NCI-H748 (cell line): ENCODE data around the gene UBXN4.
"Not testable (repeated sequence)": the region's sequence is repeated elsewhere in the genome, so short reads cannot be mapped to it uniquely, and the experiment has no call there.

ENCODE experiments used
- DNase-seq: peaks from one replicate; lab custom pipeline; 2025; ENCODE audit not compliant: unreplicated experiment; lab: John Stamatoyannopoulos, UW

Gene UBXN4

DNA sequence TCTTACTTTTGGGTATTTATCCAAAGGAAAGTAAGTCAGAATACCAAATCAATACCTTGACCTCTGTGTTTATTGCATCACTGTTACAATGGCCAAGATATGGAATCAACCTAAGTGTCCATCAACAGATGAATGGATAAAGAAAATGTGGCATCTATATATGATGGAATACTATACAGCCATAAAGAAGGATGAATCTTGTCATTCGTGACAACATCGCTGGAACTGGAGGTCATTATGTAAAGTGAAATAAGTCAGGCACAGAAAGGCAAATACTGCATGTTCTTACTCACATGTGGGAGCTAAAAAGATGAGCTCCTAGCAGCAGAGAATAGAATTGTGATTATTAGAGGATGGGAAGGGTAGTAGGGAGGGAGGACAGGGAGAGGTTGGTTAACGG lies 60.7 kb downstream of the UBXN4 start:
- DNase-seq: no peak

DNA sequence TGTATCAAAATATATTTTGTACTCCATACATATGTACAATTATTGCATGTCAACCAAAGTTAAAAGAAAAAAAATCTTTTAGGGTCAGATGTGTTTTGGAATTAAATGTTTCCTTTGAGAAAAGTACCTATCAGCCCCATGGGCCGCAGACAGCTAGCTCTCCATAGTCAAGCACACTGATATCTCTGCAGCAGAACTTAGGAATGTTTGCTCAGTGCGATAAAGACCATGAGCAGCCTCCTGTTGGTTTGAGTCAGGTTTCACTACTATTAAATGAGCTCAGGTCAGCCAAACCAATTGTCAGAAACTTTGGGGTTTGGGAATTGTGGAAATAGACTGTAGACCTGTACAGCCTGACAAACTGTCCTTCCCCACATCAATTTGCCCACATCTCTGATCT lies 61.6 kb downstream of the UBXN4 start:
- DNase-seq: no peak

DNA sequence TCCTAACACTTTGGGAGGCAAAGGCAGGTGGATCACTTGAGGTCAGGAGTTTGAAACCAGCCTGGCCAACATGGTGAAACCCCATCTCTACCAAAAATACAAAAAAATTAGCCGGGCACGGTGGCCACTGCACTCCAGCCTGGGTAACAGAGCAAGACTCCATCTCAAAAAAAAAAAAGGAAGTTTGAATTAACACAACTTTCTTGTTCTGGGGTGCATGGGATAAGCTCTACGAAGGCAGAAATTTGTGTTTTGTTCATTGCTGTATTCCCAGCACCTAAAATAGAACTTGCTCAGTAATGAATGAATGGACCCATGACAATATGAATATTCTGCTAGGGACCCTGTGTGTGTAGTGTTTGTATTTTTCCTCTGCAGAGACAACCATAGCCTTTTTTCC lies 66.2 kb downstream of the UBXN4 start:
- not testable (repeated sequence) for DNase-seq

DNA sequence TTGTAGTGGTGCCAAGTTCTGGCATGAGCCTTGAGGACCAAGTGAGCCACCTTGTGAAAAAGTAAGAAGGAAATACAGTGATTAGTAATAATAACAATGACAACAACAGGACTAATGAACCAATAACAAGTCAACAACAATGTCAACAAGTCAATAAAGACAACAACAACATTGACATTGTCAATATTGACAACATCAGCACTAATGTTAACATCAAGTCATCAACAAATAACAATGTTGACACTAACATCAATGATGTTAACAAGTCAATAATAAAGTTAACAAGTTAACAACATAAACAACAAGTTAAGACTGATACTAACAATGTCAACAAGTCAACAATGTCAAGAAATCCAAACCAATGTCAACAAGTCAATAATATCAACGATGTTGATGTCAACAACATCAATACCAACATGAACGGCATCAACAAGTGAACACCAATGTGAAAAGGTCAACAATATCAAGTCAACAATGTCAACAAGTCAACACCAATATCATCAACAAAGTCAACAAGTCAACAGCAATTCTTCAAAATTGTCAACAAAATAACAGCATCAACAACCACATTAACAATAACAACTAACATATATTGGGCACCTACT lies 71.4 kb downstream of the UBXN4 start:
- no peak for DNase-seq

DNA sequence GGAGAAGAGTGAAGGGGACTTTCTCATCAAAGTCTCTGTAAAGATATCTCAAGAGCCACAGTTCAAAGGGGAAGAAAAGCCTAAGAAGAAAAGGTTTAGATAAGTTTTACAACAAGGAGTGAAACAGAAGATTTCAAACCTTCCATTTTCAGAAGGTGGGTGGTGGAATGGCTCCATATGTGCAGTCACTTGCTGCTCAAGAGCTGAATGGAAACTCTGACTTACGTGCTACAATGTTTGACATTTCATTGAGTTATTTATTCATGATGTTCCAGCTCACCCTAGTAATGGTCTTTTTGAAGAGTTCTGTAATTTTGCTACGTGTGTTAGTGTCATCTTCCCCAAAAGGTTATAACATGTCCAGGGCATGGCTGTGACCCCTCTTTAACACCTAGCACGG lies 73.6 kb downstream of the UBXN4 start:
- no peak for DNase-seq

DNA sequence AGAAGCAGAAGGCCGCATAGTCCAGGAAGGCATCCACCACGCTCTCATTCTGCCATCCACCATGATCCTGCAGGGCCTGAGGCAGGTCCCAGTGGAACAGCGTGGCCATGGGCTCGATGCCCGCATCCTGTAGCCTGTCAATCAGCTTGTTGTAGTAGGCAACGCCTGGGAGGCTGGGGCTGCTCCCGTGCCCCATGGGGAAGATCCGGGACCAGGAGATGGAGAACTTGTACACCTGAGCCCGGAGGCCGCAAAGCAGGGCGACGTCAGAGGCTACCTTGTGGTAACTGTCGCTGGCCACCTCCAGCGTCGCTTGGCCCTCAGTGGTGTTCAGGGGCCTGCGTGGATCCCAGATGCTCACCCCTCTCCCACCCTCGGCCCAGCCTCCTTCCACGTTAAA lies 75.8 kb downstream of the UBXN4 start:
- no peak for DNase-seq

DNA sequence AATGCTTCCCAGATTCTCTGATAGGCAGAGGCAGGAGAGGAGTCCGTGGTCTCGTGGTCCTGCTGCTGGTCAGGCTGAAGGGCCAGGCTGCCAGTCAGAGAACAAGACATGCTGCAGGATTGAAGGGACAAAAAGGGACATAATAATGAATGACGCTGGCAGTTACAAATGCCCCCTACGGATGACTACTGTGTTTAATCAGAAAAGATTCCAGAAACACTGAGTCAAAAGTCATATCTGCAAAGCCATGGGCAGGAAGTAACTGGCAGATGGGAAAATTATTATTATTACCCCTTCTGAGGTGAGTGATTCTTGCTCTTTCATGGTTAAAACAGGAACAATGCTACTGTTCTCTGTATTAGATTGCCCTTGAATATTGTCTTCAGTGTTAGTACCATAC lies 76.3 kb downstream of the UBXN4 start:
- no peak for DNase-seq

DNA sequence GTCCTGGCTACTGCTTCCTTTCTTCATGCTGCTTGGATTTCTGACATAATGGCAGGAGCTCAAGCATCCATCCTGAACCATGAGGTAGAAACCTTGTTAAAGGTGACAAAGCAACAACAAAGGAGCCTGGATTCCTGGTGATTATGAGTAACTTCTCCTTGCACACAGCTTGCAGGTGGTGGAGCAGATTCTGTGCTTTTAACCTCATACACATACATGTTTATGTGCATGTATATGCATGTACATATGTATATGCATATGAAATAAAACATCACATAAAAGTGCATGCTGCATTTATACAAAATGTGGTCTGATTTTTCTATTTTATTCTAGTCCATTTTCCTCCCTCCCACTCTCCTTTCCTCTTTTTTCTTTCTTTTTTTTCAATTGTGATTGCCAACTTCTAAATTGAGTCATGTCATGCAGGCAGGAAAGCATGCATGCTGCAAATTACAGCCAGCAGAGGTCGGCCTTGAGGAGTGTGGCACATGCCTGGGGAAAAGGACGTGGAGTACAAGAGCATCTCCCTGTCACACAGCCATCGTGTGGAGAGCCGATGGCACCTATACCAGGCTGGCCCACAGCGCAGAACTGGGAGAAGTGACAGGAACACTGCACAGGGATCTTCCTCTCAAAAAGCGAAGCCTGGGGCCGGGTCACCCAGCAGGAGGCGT lies 77.4 kb downstream of the UBXN4 start:
- peak; percentile 15 for DNase-seq

DNA sequence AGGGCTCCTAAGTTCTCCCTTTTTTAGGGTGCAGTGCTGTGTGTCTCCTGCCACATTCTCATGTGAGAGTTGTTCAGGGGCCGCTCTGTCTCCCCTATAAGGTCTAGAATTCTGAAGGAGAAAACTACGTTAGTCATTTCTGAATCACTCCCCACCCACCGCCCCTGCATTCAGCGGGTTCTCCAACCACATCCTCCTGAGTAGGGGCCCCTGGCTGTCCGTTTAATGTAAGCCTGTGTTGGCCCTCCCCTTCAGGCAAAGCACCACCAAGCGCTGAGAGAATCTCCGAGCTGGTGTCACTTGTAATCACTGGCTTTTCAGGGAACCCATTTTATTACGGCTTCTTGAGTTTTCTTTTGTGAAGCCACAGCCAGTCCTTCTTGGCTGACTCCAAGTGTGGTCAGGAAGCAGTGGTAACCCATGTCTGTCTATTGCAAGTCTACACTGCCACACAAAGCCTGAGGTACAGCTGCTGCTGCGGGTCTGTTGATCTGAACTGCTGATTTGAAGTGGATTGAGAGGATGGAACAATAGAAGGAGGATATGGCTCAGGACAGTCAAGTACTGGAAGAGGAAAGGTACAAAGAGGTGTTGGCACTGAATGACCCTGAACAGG lies 78.5 kb downstream of the UBXN4 start:
- DNase-seq: peak; percentile 2

DNA sequence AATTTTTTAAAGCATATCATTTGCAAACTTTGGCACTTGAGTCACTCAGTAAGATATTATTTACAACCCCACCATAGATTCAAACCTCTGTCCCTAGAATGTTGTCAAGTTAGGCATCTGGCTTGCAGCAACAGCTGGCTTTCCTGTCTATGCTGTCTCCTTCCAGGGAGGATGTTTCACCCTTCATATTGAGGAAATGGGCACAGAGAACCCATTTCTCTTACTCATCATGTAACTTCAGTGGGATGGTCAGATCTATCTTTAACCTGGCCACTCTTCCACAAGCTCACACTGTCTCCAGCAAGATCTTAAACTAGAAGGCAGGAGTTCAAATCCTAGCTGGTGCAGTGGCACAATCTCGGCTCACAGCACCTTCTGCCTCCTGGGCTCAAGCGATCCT lies 79.5 kb downstream of the UBXN4 start:
- DNase-seq: no peak

DNA sequence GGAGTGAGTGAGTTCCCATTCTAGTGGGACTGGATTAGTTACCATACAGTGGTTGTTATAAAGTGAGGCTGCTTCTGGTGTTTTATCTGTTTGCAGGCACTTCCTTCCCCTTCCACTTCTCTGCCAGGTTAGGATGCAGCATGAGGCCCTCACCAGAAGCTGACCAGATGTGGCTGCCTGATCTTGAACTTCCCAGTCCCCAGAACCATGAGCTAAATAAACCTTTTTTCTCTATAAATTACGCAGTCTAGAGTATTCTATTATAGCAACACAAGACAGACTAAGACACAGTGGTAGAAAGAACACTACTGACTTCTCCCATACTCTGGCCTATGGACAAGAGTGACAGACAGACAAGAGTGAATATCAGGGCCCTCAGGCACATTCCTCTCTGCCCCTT lies 81.2 kb downstream of the UBXN4 start:
- no peak for DNase-seq

DNA sequence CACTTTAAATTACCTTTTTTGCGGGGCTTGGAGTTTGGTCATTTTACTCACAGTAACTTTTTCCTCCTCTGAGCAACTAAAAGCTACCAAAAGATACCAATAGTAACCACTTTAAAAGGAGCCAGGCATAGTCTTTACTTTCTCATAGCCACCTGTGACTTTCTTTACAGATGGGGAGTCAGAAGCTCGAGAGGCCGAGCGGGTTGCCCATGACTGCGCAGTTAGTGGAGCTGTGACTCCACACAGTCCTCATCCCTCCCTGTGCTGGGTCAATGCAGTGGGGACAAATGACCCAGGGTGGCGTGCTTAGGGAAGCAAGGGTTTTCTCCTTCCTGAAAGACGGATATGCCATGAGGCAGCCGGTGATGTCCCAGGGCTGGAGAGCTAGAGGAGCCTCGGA lies 83.5 kb downstream of the UBXN4 start:
- no peak for DNase-seq

DNA sequence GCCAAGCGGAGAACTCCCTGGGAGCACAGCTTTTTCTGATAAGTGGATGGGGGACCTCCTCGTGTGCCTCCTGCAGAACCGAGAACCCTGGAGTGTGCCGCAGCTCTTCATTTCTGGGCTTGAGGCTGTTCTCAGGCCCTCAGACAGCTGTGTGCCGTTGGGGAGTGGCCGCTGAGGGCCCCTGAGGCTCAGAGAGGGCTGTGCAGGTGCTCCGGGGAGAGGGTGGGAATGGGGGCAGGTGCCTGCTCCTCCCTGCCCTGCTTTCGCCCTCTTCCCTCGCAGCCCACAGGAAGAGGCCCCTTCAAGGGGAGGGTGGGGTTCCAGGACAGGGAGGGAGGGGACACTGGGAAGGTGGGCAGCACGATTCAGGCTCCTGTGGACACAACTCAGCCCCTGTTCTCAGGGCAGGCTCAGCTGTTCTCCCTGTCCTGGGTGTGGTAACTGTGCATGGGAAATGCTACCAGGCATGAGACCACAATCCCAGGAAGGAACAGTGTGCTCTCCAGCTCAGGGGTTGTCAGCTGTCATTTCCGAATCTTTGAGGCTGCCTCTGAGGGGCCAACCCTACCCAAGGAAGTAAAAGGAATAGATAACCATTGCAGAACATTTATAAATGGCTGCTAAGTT lies 84.0 kb downstream of the UBXN4 start:
- DNase-seq: peak; percentile 42

DNA sequence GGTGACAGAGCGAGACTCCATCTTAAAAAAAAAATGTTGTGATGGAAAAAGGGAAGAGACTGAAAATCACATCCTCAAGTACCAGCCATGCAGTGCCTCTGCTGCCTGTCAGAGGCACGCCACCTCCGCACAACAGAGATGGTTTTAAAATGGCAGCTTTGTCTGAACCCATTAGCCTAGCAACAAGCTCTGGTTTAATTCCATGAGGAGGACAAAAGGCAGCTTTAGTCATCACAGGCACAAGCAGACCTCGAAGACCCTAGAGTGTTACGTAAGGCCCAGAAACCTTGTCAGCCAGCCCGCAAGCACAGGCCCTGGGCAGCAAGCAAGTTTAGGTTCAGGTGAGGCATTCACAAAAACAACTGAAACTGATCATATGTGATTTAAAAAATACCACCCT lies 84.9 kb downstream of the UBXN4 start:
- no peak for DNase-seq

DNA sequence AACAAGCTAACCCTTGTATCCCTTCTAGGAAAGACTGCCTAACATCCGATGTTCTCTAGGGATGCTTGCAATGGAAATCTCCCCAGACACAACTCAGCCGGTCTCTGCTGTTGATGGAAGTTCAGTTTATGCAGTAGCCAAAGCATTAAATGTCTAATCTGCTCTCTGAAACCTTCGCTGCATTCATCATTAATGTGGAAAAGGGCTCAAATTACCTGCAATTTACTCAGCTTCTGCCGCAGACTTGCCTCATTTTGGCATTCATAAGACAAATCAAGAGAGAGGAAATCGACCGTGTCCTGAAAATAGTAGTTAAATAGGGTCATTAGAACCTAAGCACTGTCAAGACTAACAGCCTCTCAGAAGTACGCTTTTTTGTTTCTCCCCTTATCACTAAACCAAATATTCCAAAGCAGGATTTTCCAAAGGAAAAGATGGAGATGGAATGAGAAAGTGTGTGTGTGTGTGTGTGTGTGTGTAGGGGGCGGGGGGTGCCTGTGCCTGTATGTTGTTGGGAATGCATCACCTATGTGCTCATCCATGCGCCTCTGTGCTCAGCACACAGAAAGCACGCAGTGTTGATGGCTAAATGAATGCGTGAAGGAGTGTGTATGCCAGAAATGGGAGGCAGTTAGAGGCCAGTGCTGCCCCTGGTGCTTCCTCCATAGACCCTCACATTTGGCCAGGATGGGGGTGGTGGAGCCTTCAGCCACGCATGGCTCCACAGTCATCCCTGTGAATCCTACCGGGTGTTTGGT lies 87.9 kb downstream of the UBXN4 start:
- DNase-seq: peak; percentile 96

DNA sequence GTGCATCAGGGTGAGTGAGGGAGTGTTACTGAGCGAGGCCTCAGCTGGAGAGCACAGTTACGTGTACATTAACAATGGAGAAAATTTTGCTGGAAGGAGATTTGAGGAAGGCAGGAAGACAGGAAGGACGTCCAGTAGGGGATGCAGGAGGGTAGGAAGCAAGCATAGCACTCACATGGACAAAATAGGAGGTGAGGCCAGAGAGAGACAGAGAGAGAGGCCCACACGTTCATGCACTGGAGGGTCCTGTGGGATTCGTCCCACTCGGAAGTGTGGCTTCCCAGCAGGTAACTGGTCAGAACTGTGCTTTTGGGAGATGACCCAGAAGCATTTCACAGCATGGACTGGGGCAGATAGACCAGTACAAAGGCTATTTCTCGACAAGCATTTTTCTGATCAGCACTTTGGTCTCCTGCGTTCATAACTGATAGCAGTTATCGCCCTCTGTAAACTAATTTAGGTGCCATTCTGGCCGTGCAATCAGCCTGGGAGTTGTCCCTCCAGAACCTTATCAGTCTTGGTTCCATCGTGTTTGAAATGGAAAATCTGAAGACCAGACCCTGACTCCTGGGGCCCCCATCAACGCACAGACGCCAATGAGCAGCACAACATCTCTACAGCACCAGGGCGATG lies 89.6 kb downstream of the UBXN4 start:
- DNase-seq: no peak

DNA sequence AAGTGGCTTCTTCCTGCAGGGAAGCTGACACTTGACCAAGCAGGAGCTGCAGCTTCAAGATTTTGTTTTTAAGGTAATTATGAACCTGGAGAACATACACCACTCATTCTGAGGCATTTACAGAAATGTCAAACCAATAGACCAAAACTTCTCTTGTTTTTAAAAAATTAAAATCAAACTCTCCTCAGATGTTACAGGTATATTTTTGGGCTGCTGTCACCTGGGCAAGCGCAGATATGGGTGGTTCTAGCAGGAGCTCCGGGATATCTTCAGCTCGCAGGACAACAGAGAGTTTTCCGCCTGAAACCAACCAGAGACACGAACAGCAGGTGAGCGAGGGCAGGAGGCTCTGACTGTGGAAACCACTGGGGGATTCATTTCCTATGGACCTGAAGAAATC lies 91.2 kb downstream of the UBXN4 start:
- DNase-seq: no peak
